H9 (cell line): ENCODE measurements around the gene SS18L1. TPM values are rescaled to one million over a fixed set of nuclear protein-coding genes. Genes with fewer than 3 reads are reported as not detected.

ENCODE experiments used
- DNase-seq: peaks from one replicate; pipeline ENCODE4 v3.0.0-alpha.2; 2017
- H2AFZ ChIP-seq: one replicate; pipeline ENCODE4 v1.6.1; 2013; ENCODE audit warnings: mild to moderate bottlenecking, low read length, control low read depth, moderate library complexity
- H2AK5ac ChIP-seq: 2 replicates; pipeline ENCODE4 v1.6.1; 2013; ENCODE audit warnings: low read length, control low read depth, mixed read lengths; ENCODE audit not compliant: insufficient read length
- H2BK120ac ChIP-seq: one replicate; pipeline ENCODE4 v1.6.1; 2013; ENCODE audit warnings: low read depth, mild to moderate bottlenecking, low read length, control low read depth, inconsistent platforms; ENCODE audit not compliant: poor library complexity, severe bottlenecking
- H2BK12ac ChIP-seq: 2 replicates; pipeline ENCODE4 v1.6.1; 2013; ENCODE audit warnings: low read length, control low read depth, mixed read lengths, low read depth; ENCODE audit not compliant: insufficient read length
- H2BK15ac ChIP-seq: 2 replicates; pipeline ENCODE4 v1.6.1; 2013; ENCODE audit warnings: low read depth, low read length, control low read depth
- H2BK20ac ChIP-seq: one replicate; pipeline ENCODE4 v1.6.1; 2013; ENCODE audit warnings: low read depth, mild to moderate bottlenecking, low read length, control low read depth, inconsistent platforms; ENCODE audit not compliant: poor library complexity, severe bottlenecking
- H2BK5ac ChIP-seq: 2 replicates; pipeline ENCODE4 v1.6.1; 2013; ENCODE audit warnings: low read length, control low read depth, mixed read lengths; ENCODE audit not compliant: insufficient read length
- H3K14ac ChIP-seq: 2 replicates; pipeline ENCODE4 v1.6.1; 2013; ENCODE audit warnings: low read length, control low read depth; ENCODE audit not compliant: insufficient read depth
- H3K18ac ChIP-seq: 2 replicates; pipeline ENCODE4 v1.6.1; 2013; ENCODE audit warnings: low read depth, mild to moderate bottlenecking, mixed read lengths, low read length, control low read depth; ENCODE audit not compliant: insufficient read length
- H3K23ac ChIP-seq: 2 replicates; pipeline ENCODE4 v1.6.1; 2013; ENCODE audit warnings: low read length, control low read depth, mixed read lengths, low read depth; ENCODE audit not compliant: insufficient read length
- H3K23me2 ChIP-seq: 2 replicates; pipeline ENCODE4 v1.6.1; 2013; ENCODE audit warnings: low read depth, mild to moderate bottlenecking, mixed read lengths, low read length, control low read depth; ENCODE audit not compliant: insufficient read length, poor library complexity, severe bottlenecking
- H3K27ac ChIP-seq: 2 replicates; pipeline ENCODE4 v1.5.1; 2013; ENCODE audit warnings: low read length, control low read depth, mixed read lengths, low read depth; ENCODE audit not compliant: insufficient read length
- H3K27me3 ChIP-seq: 2 replicates; pipeline ENCODE4 v1.6.1; 2013; ENCODE audit warnings: low read length, control low read depth, inconsistent platforms; ENCODE audit not compliant: insufficient read depth
- H3K4ac ChIP-seq: 2 replicates; pipeline ENCODE4 v1.6.1; 2013; ENCODE audit warnings: low read depth, mild to moderate bottlenecking, control low read depth, inconsistent platforms, low read length, moderate library complexity
- H3K4me1 ChIP-seq: 2 replicates; pipeline ENCODE4 v1.6.1; 2013; ENCODE audit warnings: low read length, control low read depth, inconsistent platforms; ENCODE audit not compliant: insufficient read depth
- H3K4me2 ChIP-seq: 2 replicates; pipeline ENCODE4 v1.6.1; 2013; ENCODE audit warnings: low read length, control low read depth, mixed read lengths; ENCODE audit not compliant: insufficient read length, insufficient read depth
- H3K56ac ChIP-seq: 2 replicates; pipeline ENCODE4 v1.6.1; 2013; ENCODE audit warnings: low read depth, mild to moderate bottlenecking, mixed read lengths, low read length, control low read depth; ENCODE audit not compliant: insufficient read length
- H3K79me1 ChIP-seq: 2 replicates; pipeline ENCODE4 v1.6.1; 2013; ENCODE audit warnings: low read depth, mild to moderate bottlenecking, moderate library complexity, low read length, control low read depth, inconsistent platforms; ENCODE audit not compliant: insufficient read depth, poor library complexity, severe bottlenecking
- H3K79me2 ChIP-seq: 2 replicates; pipeline ENCODE4 v1.6.1; 2013; ENCODE audit warnings: low read length, control low read depth, inconsistent platforms; ENCODE audit not compliant: insufficient read depth
- H3K9ac ChIP-seq: 2 replicates; pipeline ENCODE4 v1.6.1; 2013; ENCODE audit warnings: low read length, control low read depth, mixed read lengths; ENCODE audit not compliant: insufficient read length; ENCODE audit errors: extremely low read depth
- H3K9me3 ChIP-seq: one replicate; pipeline ENCODE4 v1.6.1; 2013; ENCODE audit warnings: low read depth, low read length, inconsistent platforms; ENCODE audit not compliant: control insufficient read depth
- H3T11ph ChIP-seq: one replicate; pipeline ENCODE4 v1.6.1; 2013; ENCODE audit warnings: mild to moderate bottlenecking, low read length, control low read depth, inconsistent platforms
- H4K20me1 ChIP-seq: one replicate; pipeline ENCODE4 v1.6.1; 2013; ENCODE audit not compliant: control insufficient read depth, insufficient read length, insufficient read depth
- H4K5ac ChIP-seq: 2 replicates; pipeline ENCODE4 v1.6.1; 2013; ENCODE audit warnings: low read depth, mild to moderate bottlenecking, mixed read lengths, low read length, control low read depth; ENCODE audit not compliant: insufficient read length
- H4K8ac ChIP-seq: replicated peaks from 2 replicates; pipeline ENCODE4 v1.6.1; 2013; ENCODE audit warnings: low read length, control low read depth, mixed read lengths, low read depth; ENCODE audit not compliant: insufficient read length
- H4K91ac ChIP-seq: 2 replicates; pipeline ENCODE4 v1.6.1; 2013; ENCODE audit warnings: low read depth, mild to moderate bottlenecking, moderate library complexity, mixed read lengths, low read length, control low read depth; ENCODE audit not compliant: insufficient read length
- H3K27ac Mint-ChIP-seq, 3 experiments: 2 replicates in 2 of 3; 3 replicates in 1 of 3; pipeline ENCODE4 v1.8.0; 2020 to 2021; ENCODE audit warnings: mixed read lengths in 3 of 3, mild to moderate bottlenecking in 1 of 3, moderate library complexity in 1 of 3
- H3K27me3 Mint-ChIP-seq: 2 replicates; pipeline ENCODE4 v1.8.0; 2021; ENCODE audit warnings: low read depth, mild to moderate bottlenecking, moderate library complexity, mixed read lengths
- H3K36me3 Mint-ChIP-seq, 3 experiments: 2 replicates in 2 of 3; 3 replicates in 1 of 3; pipeline ENCODE4 v1.8.0; 2020 to 2021; ENCODE audit warnings: low read depth in 3 of 3, mixed read lengths in 3 of 3; ENCODE audit not compliant: insufficient read depth in 1 of 3
- H3K4me1 Mint-ChIP-seq, 2 experiments: 2 replicates each; pipeline ENCODE4 v1.8.0; 2020; ENCODE audit warnings: mixed read lengths in 2 of 2
- H3K4me3 Mint-ChIP-seq, 2 experiments: 2 replicates in 1 of 2; 3 replicates in 1 of 2; pipeline ENCODE4 v1.8.0; 2020 to 2021; ENCODE audit warnings: mild to moderate bottlenecking in 2 of 2, mixed read lengths in 2 of 2, moderate library complexity in 1 of 2
- H3K9me3 Mint-ChIP-seq, 2 experiments: 2 replicates in 1 of 2; 3 replicates in 1 of 2; pipeline ENCODE4 v1.8.0; 2020; ENCODE audit warnings: mild to moderate bottlenecking in 2 of 2, mixed read lengths in 2 of 2, moderate library complexity in 1 of 2
- WGBS: extraction: QIAGEN DNeasy Blood & Tissue Kit; methylation state at CpG from one replicate; pipeline ENCODE4 v1.1.7; 2013; ENCODE audit warnings: missing lambda C conversion rate, low lambda C conversion rate, mixed read lengths; ENCODE audit not compliant: insufficient read length; ENCODE audit errors: extremely low coverage; 5-methylcytosine and 5-hydroxymethylcytosine counted together
- total RNA-seq: library from RNA; stranded (reverse); gene quantifications from 2 replicates; pipeline ENCODE4 v1.2.1, GENCODE V29; 2021
- TF ChIP-seq, protein P1 (sequence below): fragments of 200-600 bp; sonication (generic); conservative IDR thresholded peaks from 3 replicates; pipeline ENCODE4 v1.8.0; 2021; ENCODE audit warnings: antibody characterized with exemption, mild to moderate bottlenecking

The SS18L1 gene
- total RNA-seq, 1 experiment from 2014 or later: 22.2 TPM

- no peak overlapping the region for H3K27ac ChIP-seq
- no peak overlapping the region for H3K4ac ChIP-seq
- Mint-ChIP-seq H3K4me3 (no peak overlapping the region), H3K36me3 (peaks cover 9 to 36% (median 22%) of the 10 kb centered on the region in 3 experiments), H3K9me3 (no peaks in the 10 kb centered on the region), H3K27me3 (no peaks in the 10 kb centered on the region; the same call in 1 of the 2 replicates), H3K4me1 (no peaks in the 10 kb centered on the region), H3K27ac (peak overlapping the region in 1 of 3 experiments; percentile 79; a peak in 2 of 7 replicates)
- no peak overlapping the region for H4K8ac ChIP-seq
- H4K91ac ChIP-seq: no peak overlapping the region
- no peak overlapping the region for H2BK15ac ChIP-seq
- no peak overlapping the region for H3K14ac ChIP-seq
- H3K27me3 ChIP-seq: no peaks in the 10 kb centered on the region
- no peak overlapping the region for H3K18ac ChIP-seq
- H4K5ac ChIP-seq: no peak overlapping the region
- no peaks in the 10 kb centered on the region for H3K9me3 ChIP-seq
- no peak overlapping the region for H3K23ac ChIP-seq
- H2BK120ac ChIP-seq: no peak overlapping the region
- H3K79me1 ChIP-seq: no peaks in the 10 kb centered on the region
- H4K20me1 ChIP-seq: no peaks in the 10 kb centered on the region
- no peak overlapping the region for H2AFZ ChIP-seq
- H3K4me2 ChIP-seq: no peak overlapping the region
- no peak overlapping the region for H3T11ph ChIP-seq
- H3K4me1 ChIP-seq: no peaks in the 10 kb centered on the region
- H2BK20ac ChIP-seq: no peak overlapping the region
- H2AK5ac ChIP-seq: no peak overlapping the region
- no peak for DNase-seq
- no CpG with 5 or more reads among the region's 26 CpGs for WGBS
- H3K56ac ChIP-seq: no peak overlapping the region
- no peaks in the 10 kb centered on the region for H3K79me2 ChIP-seq
- TF ChIP-seq, protein P1, sequence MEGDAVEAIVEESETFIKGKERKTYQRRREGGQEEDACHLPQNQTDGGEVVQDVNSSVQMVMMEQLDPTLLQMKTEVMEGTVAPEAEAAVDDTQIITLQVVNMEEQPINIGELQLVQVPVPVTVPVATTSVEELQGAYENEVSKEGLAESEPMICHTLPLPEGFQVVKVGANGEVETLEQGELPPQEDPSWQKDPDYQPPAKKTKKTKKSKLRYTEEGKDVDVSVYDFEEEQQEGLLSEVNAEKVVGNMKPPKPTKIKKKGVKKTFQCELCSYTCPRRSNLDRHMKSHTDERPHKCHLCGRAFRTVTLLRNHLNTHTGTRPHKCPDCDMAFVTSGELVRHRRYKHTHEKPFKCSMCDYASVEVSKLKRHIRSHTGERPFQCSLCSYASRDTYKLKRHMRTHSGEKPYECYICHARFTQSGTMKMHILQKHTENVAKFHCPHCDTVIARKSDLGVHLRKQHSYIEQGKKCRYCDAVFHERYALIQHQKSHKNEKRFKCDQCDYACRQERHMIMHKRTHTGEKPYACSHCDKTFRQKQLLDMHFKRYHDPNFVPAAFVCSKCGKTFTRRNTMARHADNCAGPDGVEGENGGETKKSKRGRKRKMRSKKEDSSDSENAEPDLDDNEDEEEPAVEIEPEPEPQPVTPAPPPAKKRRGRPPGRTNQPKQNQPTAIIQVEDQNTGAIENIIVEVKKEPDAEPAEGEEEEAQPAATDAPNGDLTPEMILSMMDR: no peak
- no peak overlapping the region for H2BK12ac ChIP-seq
- no peak overlapping the region for H2BK5ac ChIP-seq
- no peak overlapping the region for H3K9ac ChIP-seq
- no peaks in the 10 kb centered on the region for H3K23me2 ChIP-seq
Measured at GRCh38 chr20:62174870-62175624, 31.5 kb downstream of the SS18L1 start.
